HG03159 (cell line): ENCODE data around the gene STK4.

Source experiments
- ATAC-seq: cut with Tn5 transposase; IDR thresholded peaks from one replicate; pipeline ENCODE4 v1.9.1; 2021; ENCODE audit warnings: mild to moderate bottlenecking, moderate library complexity; ENCODE audit not compliant: unreplicated experiment

Gene STK4

GRCh38 chr20:45109634-45110033 lies 143.3 kb downstream of the STK4 start:
- ATAC-seq, result no peak

- ATAC-seq, result no peak
Measured at GRCh38 chr20:45110301-45110700, 144.0 kb downstream of the STK4 start.

GRCh38 chr20:45111285-45111684 lies 145.0 kb downstream of the STK4 start:
- no peak for ATAC-seq

GRCh38 chr20:45111799-45112471 lies 145.6 kb downstream of the STK4 start:
- ATAC-seq, result no peak

- ATAC-seq, result no peak
Measured at GRCh38 chr20:45112754-45113153, 146.4 kb downstream of the STK4 start.

- no peak for ATAC-seq
Measured at GRCh38 chr20:45113865-45114264, 147.6 kb downstream of the STK4 start.

- no peak for ATAC-seq
Measured at GRCh38 chr20:45114465-45115385, 148.4 kb downstream of the STK4 start, which contains the start of gene WFDC5. Gene WFDC5 (minus strand): TSS chr20:45115174. CDS start chr20:45115083, 91 bp downstream.

- ATAC-seq, result no peak
Measured at GRCh38 chr20:45115386-45115774, 149.1 kb downstream of the STK4 start.

- no peak for ATAC-seq
Measured at GRCh38 chr20:45115829-45116228, 149.5 kb downstream of the STK4 start.

GRCh38 chr20:45117581-45117980 lies 151.3 kb downstream of the STK4 start:
- no peak for ATAC-seq

GRCh38 chr20:45118028-45118427 lies 151.7 kb downstream of the STK4 start:
- ATAC-seq, result no peak

- no peak for ATAC-seq
Measured at GRCh38 chr20:45119556-45120266, 153.4 kb downstream of the STK4 start.

GRCh38 chr20:45121388-45121787 lies 155.1 kb downstream of the STK4 start:
- ATAC-seq, result no peak

GRCh38 chr20:45124365-45124764 lies 158.1 kb downstream of the STK4 start, which contains the start of gene WFDC12:
Gene WFDC12 (minus strand): TSS chr20:45124465. CDS start chr20:45124447, 18 bp downstream.
- no peak for ATAC-seq

- no peak for ATAC-seq
Measured at GRCh38 chr20:45128099-45128498, 161.8 kb downstream of the STK4 start.
